Spleen (tissue), 13 donors: ENCODE data around the gene RPL35A. TPM values are rescaled to one million over a fixed set of nuclear protein-coding genes. Genes with fewer than 3 reads are reported as not detected.

Source experiments
- DNase-seq: peaks from one replicate; pipeline ENCODE4 v3.0.0-alpha.2; 2020
- H3K27ac ChIP-seq, 8 donors: fragments of 200-600 bp; sonication (generic) in 7 of 8; 1 replicate in 4 of 8; 2 replicates in 4 of 8; pipeline versions ENCODE4 v1.5.0 to v1.8.0; 2016 to 2021; ENCODE audit warnings: inconsistent platforms in 4 of 8, mild to moderate bottlenecking in 4 of 8, moderate library complexity in 1 of 8
- H3K27me3 ChIP-seq, 7 donors: fragments of 200-600 bp; sonication (generic) in 6 of 7; replicated peaks in 1 of 7; 1 replicate in 4 of 7; 2 replicates in 3 of 7; pipeline versions ENCODE4 v1.5.0 to v1.8.0; 2016 to 2021; ENCODE audit warnings: inconsistent platforms in 3 of 7, mild to moderate bottlenecking in 1 of 7
- H3K36me3 ChIP-seq, 6 donors: fragments of 200-600 bp; sonication (generic) in 5 of 6; 1 replicate in 4 of 6; 2 replicates in 2 of 6; pipeline versions ENCODE4 v1.5.0 to v1.8.0; 2016 to 2021; ENCODE audit warnings: inconsistent platforms in 2 of 6
- H3K4me1 ChIP-seq, 6 donors: fragments of 200-600 bp; sonication (generic) in 5 of 6; 1 replicate in 3 of 6; 2 replicates in 3 of 6; pipeline versions ENCODE4 v1.5.0 to v1.8.0; 2016 to 2021; ENCODE audit warnings: inconsistent platforms in 3 of 6
- H3K4me3 ChIP-seq, 8 donors: fragments of 200-600 bp; sonication (generic) in 7 of 8; 1 replicate in 4 of 8; 2 replicates in 4 of 8; pipeline versions ENCODE4 v1.5.0 to v1.8.0; 2016 to 2021; ENCODE audit warnings: inconsistent platforms in 4 of 8, mild to moderate bottlenecking in 4 of 8, moderate library complexity in 2 of 8
- H3K9me3 ChIP-seq, 8 donors: fragments of 200-600 bp; sonication (generic) in 7 of 8; 1 replicate in 4 of 8; 2 replicates in 4 of 8; pipeline versions ENCODE4 v1.5.0 to v1.8.0; 2016 to 2021; ENCODE audit warnings: inconsistent platforms in 4 of 8
- CTCF ChIP-seq, 11 experiments: fragments of 200-600 bp in 7 of 11; fragments of 450-650 bp in 4 of 11; sonication (generic) in 4 of 11; IDR thresholded peaks in 8 of 11; conservative IDR thresholded peaks in 3 of 11; 1 replicate in 7 of 11; 2 replicates in 4 of 11; pipeline versions ENCODE4 v1.4.0 to v1.8.0; 2016 to 2021; ENCODE audit warnings: antibody characterized with exemption in 11 of 11, inconsistent platforms in 4 of 11, mild to moderate bottlenecking in 1 of 11
- POLR2A ChIP-seq, 3 donors: fragments of 450-650 bp; IDR thresholded peaks; one replicate each; pipeline ENCODE4 v1.5.1; 2017; ENCODE audit warnings: antibody characterized with exemption in 3 of 3, mild to moderate bottlenecking in 1 of 3
- POLR2AphosphoS5 ChIP-seq, 3 donors: sonication (generic); formaldehyde crosslinking; IDR thresholded peaks; one replicate each; pipeline ENCODE4 v1.5.1; 2017; ENCODE audit warnings: antibody characterized with exemption in 3 of 3
- WGBS, 5 donors: extraction: QIAGEN DNeasy Blood & Tissue Kit in 3 of 5; methylation state at CpG; one replicate each; pipeline versions ENCODE4 v1.1.5 to v1.1.7; 2013 to 2018; 5-methylcytosine and 5-hydroxymethylcytosine counted together
- intact Hi-C: fragments of 100-400 bp; cut with DNase I; formaldehyde crosslinking; loops from one replicate; pipeline ENCODE4 v1.15.0; 2023; ENCODE audit warnings: low total_unique reads
- long read RNA-seq, 2 donors: transcript quantifications; one replicate each; lab custom pipeline, GENCODE V29; 2026
- polyA plus RNA-seq, 3 donors: library from polyadenylated mRNA; stranded (reverse); fragments of 200-250 nt; gene quantifications; one replicate each; pipeline ENCODE4 v1.2.1, GENCODE V29; 2013
- total RNA-seq, 7 donors: library from RNA; depleted of rRNA in 3 of 7; stranded (reverse); fragments of >200 nt in 3 of 7; fragmentation: NEBNext Ultra II Directional in 4 of 7; extraction: Animal tissue kit (Norgen Biotek cat#: 25700) in 4 of 7; gene quantifications; one replicate each; pipeline versions ENCODE4 v1.1.0 to v1.2.1, GENCODE V29; 2016 to 2021
- donor health status: healthy with polysubstance abuse.
- donor health status: DM: no; HTN: no; CAD: no; lungs with moderate emphysema.
- donor health status: DM: no; HTN: no; CAD: no.
- donor health status: Bipolar disorder and iron deficiency.
- donor health status: healthy.
- donor health status: DM: no; HTN: no; CAD: no.
- donor health status: DM: yes; HTN: yes; CAD: no.

The RPL35A gene
- total RNA-seq (100 to 1,000 TPM; 618 to 926 (median 772) TPM), polyA plus RNA-seq (1,000 to 10,000 TPM; 2,909 to 3,288 (median 3,106) TPM)
- long read RNA-seq, donor 1, transcript RPL35A-208 (4 exons, 677 nt) = minor isoform, 153 of 2,646 reads
- long read RNA-seq, donor 1, transcript RPL35A-206 (5 exons, 1,444 nt) = major isoform, 980 of 2,646 reads
- long read RNA-seq, donor 1, transcript RPL35A-207 (2 exons, 687 nt) = minor isoform, 80 of 2,646 reads
- long read RNA-seq, donor 1, transcript RPL35A-205 (5 exons, 553 nt) = minor isoform, 34 of 2,646 reads
- long read RNA-seq, donor 1, partial matches to known transcripts = 1,263 of 2,646 reads
- long read RNA-seq, donor 1, other reads (novel, unspliced or antisense) = 108 of 2,646 reads
- long read RNA-seq, donor 2, transcript RPL35A-207 (2 exons, 687 nt) = minor isoform, 63 of 2,071 reads
- long read RNA-seq, donor 2, transcript RPL35A-208 (4 exons, 677 nt) = minor isoform, 105 of 2,071 reads
- long read RNA-seq, donor 2, transcript RPL35A-206 (5 exons, 1,444 nt) = major isoform, 849 of 2,071 reads
- long read RNA-seq, donor 2, transcript RPL35A-209 (3 exons, 579 nt) = minor isoform, 24 of 2,071 reads
- long read RNA-seq, donor 2, partial matches to known transcripts = 933 of 2,071 reads
- long read RNA-seq, donor 2, other reads (novel, unspliced or antisense) = 76 of 2,071 reads

- peak; percentile 62 to 97 (median 88) for TF ChIP-seq POLR2AphosphoS5 (IDR thresholded peaks at IDR 0.05)
- peak in 1 of 11 experiments; percentile 13 for TF ChIP-seq CTCF (IDR thresholded peaks at IDR 0.05 in 8 of 11, conservative IDR thresholded peaks at IDR 0.05 in 3 of 11)
- TF ChIP-seq POLR2A (IDR thresholded peaks at IDR 0.05) = peak in 2 of 3 donors; percentile 26 to 52
- H3K9me3 ChIP-seq = no peaks in the 10 kb centered on the region
- intact Hi-C loops = no loop called here
- DNase-seq = peak; percentile 94
- peak within 1 kb of the TSS; percentile 86 to 97 (median 92) for H3K27ac ChIP-seq
- peak within 1 kb of the TSS; percentile 42 to 84 (median 62) for H3K4me3 ChIP-seq
- no peaks in the 10 kb centered on the region for H3K27me3 ChIP-seq
- H3K4me1 ChIP-seq = peaks cover 28 to 57% (median 52%) of the 10 kb centered on the region in 6 donors
- WGBS, 5 donors = 0 to 1% (median 0%) methylated on average over 35 to 36 of the region's 36 CpGs
- peaks cover under 1 to 41% (median 39%) of the 10 kb centered on the region in 6 donors for H3K36me3 ChIP-seq
These were observed at the start of gene RPL35A for GRCh38 chr3:197949778-197950676. TSS of gene RPL35A (plus strand) at chr3:197950190. CDS start at chr3:197950968, 778 bp downstream.

- no peaks in the 10 kb centered on the region for H3K36me3 ChIP-seq
- intact Hi-C loops = no loop called here
- H3K27ac ChIP-seq = no peak overlapping the region
- no peak overlapping the region for H3K4me3 ChIP-seq
- no peak for TF ChIP-seq POLR2A (IDR thresholded peaks at IDR 0.05)
- no peak for TF ChIP-seq POLR2AphosphoS5 (IDR thresholded peaks at IDR 0.05)
- no peak for TF ChIP-seq CTCF (IDR thresholded peaks at IDR 0.05 in 8 of 11, conservative IDR thresholded peaks at IDR 0.05 in 3 of 11)
- 83 to 100% (median 97%) methylated on average over 4 of the region's 4 CpGs for whole genome bisulfite sequencing, 5 donors
- no peak for DNase-seq
- H3K27me3 ChIP-seq = no peaks in the 10 kb centered on the region
- peaks cover 0 to 13% (median 10%) of the 10 kb centered on the region in 6 donors for H3K4me1 ChIP-seq
- H3K9me3 ChIP-seq = no peaks in the 10 kb centered on the region
These were observed 48.4 kb upstream of the RPL35A start for GRCh38 chr3:197901626-197902025.

GRCh38 chr3:197906023-197906849 lies 43.8 kb upstream of the RPL35A start:
- Histone ChIP-seq H3K27me3 (no peaks in the 10 kb centered on the region), H3K4me1 (peaks cover 0 to 18% (median 10%) of the 10 kb centered on the region in 6 donors), H3K36me3 (no peaks in the 10 kb centered on the region), H3K27ac (no peak overlapping the region), H3K4me3 (no peak overlapping the region), H3K9me3 (no peaks in the 10 kb centered on the region)
- 14 to 18% (median 17%) methylated on average over 17 of the region's 17 CpGs for WGBS, 5 donors
- DNase-seq = peak; percentile 92
- intact Hi-C loops = no loop called here
- TF ChIP-seq CTCF (IDR thresholded peaks at IDR 0.05 in 8 of 11, conservative IDR thresholded peaks at IDR 0.05 in 3 of 11) (peak; percentile 66 to 93 (median 82)), POLR2AphosphoS5 (IDR thresholded peaks at IDR 0.05) (peak; percentile 62 to 64 (median 63)), POLR2A (IDR thresholded peaks at IDR 0.05) (no peak)
